IMR-90 (cell line): ENCODE data around the gene TRIM47. TPM values are rescaled to one million over a fixed set of nuclear protein-coding genes. Genes with fewer than 3 reads are reported as not detected.

Source experiments
- ATAC-seq: fragments of 200-7000 bp; cut with Tn5 transposase; 2 replicates; pipeline ENCODE4 v1.9.1; 2020; ENCODE audit warnings: low read depth, mild to moderate bottlenecking, moderate library complexity
- BruUV-seq: library from RNA; stranded (reverse); fragments of 400-500 nt; replicated peaks from 2 replicates; lab custom pipeline; 2021; lab: Mats Ljungman, UMichigan
- CTCF ChIA-PET: fragments of 300-600 bp; formaldehyde crosslinking; extraction: SDS; loops from one replicate; lab custom pipeline; 2021; ENCODE audit warnings: antibody characterized with exemption; lab: Yijun Ruan, JAX
- POLR2A ChIA-PET: fragments of 300-600 bp; sonication (Branson Sonifier 250); formaldehyde crosslinking; loops from one replicate; lab custom pipeline; 2022; ENCODE audit warnings: antibody characterized with exemption; ENCODE audit not compliant: unreplicated experiment; lab: Charles Lee
- DNase-seq: peaks from one replicate; pipeline ENCODE4 v3.0.0; 2013
- H2AFZ ChIP-seq: replicated peaks from 2 replicates; pipeline ENCODE3; 2013; ENCODE audit warnings: low read length, mild to moderate bottlenecking; ENCODE audit not compliant: poor library complexity
- H2AK5ac ChIP-seq: 2 replicates; pipeline ENCODE4 v1.6.1; 2013; ENCODE audit warnings: low read depth, low read length, inconsistent platforms
- H2AK9ac ChIP-seq: replicated peaks from 2 replicates; pipeline ENCODE3; 2013; ENCODE audit warnings: mild to moderate bottlenecking, low read depth, low read length, moderate library complexity; ENCODE audit not compliant: poor library complexity
- H2BK120ac ChIP-seq: 2 replicates; pipeline ENCODE4 v1.6.1; 2013; ENCODE audit warnings: low read depth, low read length, inconsistent platforms
- H2BK15ac ChIP-seq: 3 replicates; pipeline ENCODE4 v1.6.1; 2013; ENCODE audit warnings: low read depth, low read length, inconsistent platforms
- H2BK20ac ChIP-seq: 2 replicates; pipeline ENCODE4 v1.6.1; 2013; ENCODE audit warnings: low read depth, mild to moderate bottlenecking, inconsistent platforms, low read length, moderate library complexity
- H2BK5ac ChIP-seq: 2 replicates; pipeline ENCODE4 v1.6.1; 2013; ENCODE audit warnings: mild to moderate bottlenecking, low read depth, low read length, inconsistent platforms; ENCODE audit not compliant: poor library complexity, severe bottlenecking
- H3K14ac ChIP-seq: replicated peaks from 2 replicates; pipeline ENCODE4 v1.6.1; 2013; ENCODE audit warnings: low read depth, low read length, inconsistent platforms
- H3K18ac ChIP-seq: 2 replicates; pipeline ENCODE4 v1.6.1; 2013; ENCODE audit warnings: low read depth, low read length, control low read depth
- H3K23ac ChIP-seq: 2 replicates; pipeline ENCODE4 v1.6.1; 2013; ENCODE audit warnings: low read depth, low read length, inconsistent platforms
- H3K27ac ChIP-seq: 2 replicates; pipeline ENCODE4 v1.5.1; 2013; ENCODE audit warnings: mild to moderate bottlenecking, control low read depth, low read length; ENCODE audit not compliant: insufficient read depth
- H3K27me3 ChIP-seq: 2 replicates; pipeline ENCODE4 v1.6.1; 2013; ENCODE audit warnings: low read length; ENCODE audit not compliant: control insufficient read depth, insufficient read depth
- H3K36me3 ChIP-seq: 2 replicates; pipeline ENCODE4 v1.6.1; 2013; ENCODE audit warnings: low read length, mixed read lengths; ENCODE audit not compliant: control insufficient read depth, insufficient read depth
- H3K4ac ChIP-seq: 2 replicates; pipeline ENCODE4 v1.6.1; 2013; ENCODE audit warnings: low read depth, low read length, inconsistent platforms
- H3K4me1 ChIP-seq: 2 replicates; pipeline ENCODE4 v1.6.1; 2013; ENCODE audit warnings: low read length, mixed read lengths; ENCODE audit not compliant: control insufficient read depth, insufficient read depth
- H3K4me2 ChIP-seq: 2 replicates; pipeline ENCODE4 v1.6.1; 2013; ENCODE audit warnings: low read depth, mild to moderate bottlenecking, control low read depth, low read length, moderate library complexity
- H3K4me3 ChIP-seq: 2 replicates; pipeline ENCODE4 v1.5.1; 2013; ENCODE audit warnings: low read depth, mild to moderate bottlenecking, control low read depth, low read length, moderate library complexity; ENCODE audit not compliant: insufficient read depth
- H3K56ac ChIP-seq: 2 replicates; pipeline ENCODE4 v1.6.1; 2013; ENCODE audit warnings: low read length, inconsistent platforms; ENCODE audit not compliant: insufficient read depth; ENCODE audit errors: extremely low read depth
- H3K79me1 ChIP-seq, 2 experiments: 2 replicates each; pipeline ENCODE4 v1.6.1; 2013; ENCODE audit warnings: low read length in 2 of 2, inconsistent platforms in 1 of 2, low read depth in 1 of 2
- H3K9ac ChIP-seq: 2 replicates; pipeline ENCODE4 v1.6.1; 2013; ENCODE audit warnings: low read depth, low read length, control low read depth
- H3K9me1 ChIP-seq: 2 replicates; pipeline ENCODE4 v1.6.1; 2013; ENCODE audit warnings: low read length, inconsistent platforms; ENCODE audit not compliant: insufficient read depth
- H3K9me3 ChIP-seq: 2 replicates; pipeline ENCODE4 v1.6.1; 2013; ENCODE audit warnings: low read length; ENCODE audit not compliant: control insufficient read depth, insufficient read depth
- H4K20me1 ChIP-seq: 2 replicates; pipeline ENCODE4 v1.6.1; 2013; ENCODE audit warnings: low read length, inconsistent platforms; ENCODE audit not compliant: insufficient read depth
- H4K5ac ChIP-seq: 2 replicates; pipeline ENCODE4 v1.6.1; 2013; ENCODE audit warnings: mild to moderate bottlenecking, low read depth, low read length, control low read depth
- H4K8ac ChIP-seq, 2 experiments: 2 replicates each; pipeline ENCODE4 v1.6.1; 2013; ENCODE audit warnings: low read depth in 2 of 2, low read length in 2 of 2, control low read depth in 1 of 2, inconsistent platforms in 1 of 2
- H4K91ac ChIP-seq: 2 replicates; pipeline ENCODE4 v1.6.1; 2013; ENCODE audit warnings: low read depth, low read length, inconsistent platforms; ENCODE audit not compliant: insufficient read depth
- BHLHE40 ChIP-seq: fragments of 150-350 bp; IDR thresholded peaks from 2 replicates; pipeline ENCODE4 v1.6.1; 2016; ENCODE audit warnings: mild to moderate bottlenecking, low read depth, low read length
- ELK1 ChIP-seq: fragments of 150-350 bp; IDR thresholded peaks from 2 replicates; pipeline ENCODE4 v1.6.1; 2016; ENCODE audit warnings: low read depth, mild to moderate bottlenecking, low read length, moderate library complexity, borderline replicate concordance
- MAZ ChIP-seq: IDR thresholded peaks from 2 replicates; pipeline ENCODE4 v1.6.1; 2012; ENCODE audit warnings: low read depth, mild to moderate bottlenecking, low read length, improper control_type of control experiment, moderate library complexity, borderline replicate concordance
- POLR2A ChIP-seq: IDR thresholded peaks from 2 replicates; pipeline ENCODE4 v1.6.1; 2012; ENCODE audit warnings: mild to moderate bottlenecking, low read depth, low read length
- WGBS, 2 experiments: methylation state at CpG; one replicate each; pipeline versions ENCODE4 v1.1.5 to v1.1.7; 2013; ENCODE audit warnings: missing lambda C conversion rate in 2 of 2; ENCODE audit not compliant: insufficient read length in 1 of 2; ENCODE audit errors: extremely low coverage in 2 of 2; 5-methylcytosine and 5-hydroxymethylcytosine counted together
- dilution Hi-C: fragments of 300-500 bp; cut with HindIII; formaldehyde crosslinking; loops from one replicate; pipeline ENCODE4 v1.14.3; 2018; ENCODE audit warnings: low sequenced_read_pairs; ENCODE audit not compliant: unreplicated experiment
- in situ Hi-C: fragments of 300-500 bp; cut with MboI; formaldehyde crosslinking; loops from 3 replicates; pipeline ENCODE4 v1.14.3; 2019; ENCODE audit warnings: low sequenced_read_pairs, inconsistent platforms, mixed read lengths
- intact Hi-C: fragments of 100-400 bp; cut with micrococcal nuclease; formaldehyde crosslinking; loops from 2 replicates; pipeline ENCODE4 v1.10.0; 2022
- polyA plus RNA-seq, 3 experiments: library from polyadenylated mRNA; depleted of rRNA; stranded (reverse); fragments of >200 nt; gene quantifications; 2 replicates each; pipeline ENCODE4 v1.2.3, GENCODE V29; 2012; ENCODE audit warnings: low replicate concordance in 1 of 3
- total RNA-seq: library from RNA; depleted of rRNA; stranded (reverse); fragments of >200 nt; gene quantifications from 2 replicates; pipeline ENCODE4 v1.2.3, GENCODE V29; 2012

TRIM47 gene
- total and polyA plus RNA-seq, 2 of the 4 experiments (the other 2 are of a cell fraction): 1.4 to 7.5 TPM

GRCh38 chr17:75898791-75899190, 20.4 kb upstream of the TRIM47 start:
- Histone ChIP-seq H2BK15ac (no peak overlapping the region), H3K14ac (no peak overlapping the region), H3K4me1 (peaks cover 7% of the 10 kb centered on the region; the same call in 1 of the 2 replicates), H3K18ac (no peak overlapping the region), H4K5ac (no peak overlapping the region), H3K23ac (no peak overlapping the region), H2BK120ac (no peak overlapping the region), H2BK5ac (no peak overlapping the region), H3K4ac (no peak overlapping the region), H3K9me3 (no peaks in the 10 kb centered on the region), H2AFZ (no peak overlapping the region), H3K4me2 (no peak overlapping the region), H2AK9ac (no peak overlapping the region), H3K79me1 (peaks cover 16 to 41% of the 10 kb centered on the region in 2 experiments), H2BK20ac (no peak overlapping the region), H4K8ac (no peak overlapping the region), H3K36me3 (peaks cover 30% of the 10 kb centered on the region), H3K9me1 (peaks cover 9% of the 10 kb centered on the region; the same call in 1 of the 2 replicates), H3K4me3 (no peak overlapping the region), H3K27ac (no peak overlapping the region), H4K20me1 (no peaks in the 10 kb centered on the region), H2AK5ac (no peak overlapping the region; the same call in 1 of the 2 replicates), H3K9ac (no peak overlapping the region), H3K27me3 (no peaks in the 10 kb centered on the region), H3K56ac (no peak overlapping the region), H4K91ac (no peak overlapping the region)
- dilution Hi-C loops: no loop called here
- intact Hi-C loops: no loop called here
- POLR2A ChIA-PET: no interaction called here
- no peak for DNase-seq
- WGBS, 2 experiments: 100% methylated on average over 3 of the region's 16 CpGs; no CpG with 5 or more reads in 1 of the 2 experiments
- no peak for ATAC-seq
- CTCF ChIA-PET: no interaction called here
- BruUV-seq: no TSS peak
- in situ Hi-C loops: no loop called here
- TF ChIP-seq MAZ (no peak), ELK1 (no peak), POLR2A (no peak), BHLHE40 (no peak)
